ENCODE data around the gene CNBP. TPM values are rescaled to one million over a fixed set of nuclear protein-coding genes. Genes with fewer than 3 reads are reported as not detected.
A peak's percentile ranks its signal among the peaks of the same experiment; 100 is the strongest.

CNBP gene
- total and polyA plus RNA-seq, 2 of the 13 experiments (the other 11 are each of a cell fraction or from before 2014, with no cell fraction given) = 282 to 354 TPM

DNA sequence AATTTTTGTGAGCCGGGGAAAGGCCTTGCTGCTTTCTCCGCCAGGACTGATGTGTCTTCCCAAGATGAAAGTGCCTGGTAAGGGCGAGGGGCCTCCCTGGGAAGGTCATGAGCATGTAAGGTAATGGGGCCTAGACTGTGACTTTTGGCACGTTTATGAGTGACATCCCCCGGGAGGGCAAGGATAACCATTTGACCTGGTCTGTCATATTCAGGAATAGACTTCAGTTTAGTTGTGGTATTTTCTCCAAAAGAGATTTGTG lies 631 bp upstream of the CNBP start (continued):
- TF ChIP-seq, protein P1, sequence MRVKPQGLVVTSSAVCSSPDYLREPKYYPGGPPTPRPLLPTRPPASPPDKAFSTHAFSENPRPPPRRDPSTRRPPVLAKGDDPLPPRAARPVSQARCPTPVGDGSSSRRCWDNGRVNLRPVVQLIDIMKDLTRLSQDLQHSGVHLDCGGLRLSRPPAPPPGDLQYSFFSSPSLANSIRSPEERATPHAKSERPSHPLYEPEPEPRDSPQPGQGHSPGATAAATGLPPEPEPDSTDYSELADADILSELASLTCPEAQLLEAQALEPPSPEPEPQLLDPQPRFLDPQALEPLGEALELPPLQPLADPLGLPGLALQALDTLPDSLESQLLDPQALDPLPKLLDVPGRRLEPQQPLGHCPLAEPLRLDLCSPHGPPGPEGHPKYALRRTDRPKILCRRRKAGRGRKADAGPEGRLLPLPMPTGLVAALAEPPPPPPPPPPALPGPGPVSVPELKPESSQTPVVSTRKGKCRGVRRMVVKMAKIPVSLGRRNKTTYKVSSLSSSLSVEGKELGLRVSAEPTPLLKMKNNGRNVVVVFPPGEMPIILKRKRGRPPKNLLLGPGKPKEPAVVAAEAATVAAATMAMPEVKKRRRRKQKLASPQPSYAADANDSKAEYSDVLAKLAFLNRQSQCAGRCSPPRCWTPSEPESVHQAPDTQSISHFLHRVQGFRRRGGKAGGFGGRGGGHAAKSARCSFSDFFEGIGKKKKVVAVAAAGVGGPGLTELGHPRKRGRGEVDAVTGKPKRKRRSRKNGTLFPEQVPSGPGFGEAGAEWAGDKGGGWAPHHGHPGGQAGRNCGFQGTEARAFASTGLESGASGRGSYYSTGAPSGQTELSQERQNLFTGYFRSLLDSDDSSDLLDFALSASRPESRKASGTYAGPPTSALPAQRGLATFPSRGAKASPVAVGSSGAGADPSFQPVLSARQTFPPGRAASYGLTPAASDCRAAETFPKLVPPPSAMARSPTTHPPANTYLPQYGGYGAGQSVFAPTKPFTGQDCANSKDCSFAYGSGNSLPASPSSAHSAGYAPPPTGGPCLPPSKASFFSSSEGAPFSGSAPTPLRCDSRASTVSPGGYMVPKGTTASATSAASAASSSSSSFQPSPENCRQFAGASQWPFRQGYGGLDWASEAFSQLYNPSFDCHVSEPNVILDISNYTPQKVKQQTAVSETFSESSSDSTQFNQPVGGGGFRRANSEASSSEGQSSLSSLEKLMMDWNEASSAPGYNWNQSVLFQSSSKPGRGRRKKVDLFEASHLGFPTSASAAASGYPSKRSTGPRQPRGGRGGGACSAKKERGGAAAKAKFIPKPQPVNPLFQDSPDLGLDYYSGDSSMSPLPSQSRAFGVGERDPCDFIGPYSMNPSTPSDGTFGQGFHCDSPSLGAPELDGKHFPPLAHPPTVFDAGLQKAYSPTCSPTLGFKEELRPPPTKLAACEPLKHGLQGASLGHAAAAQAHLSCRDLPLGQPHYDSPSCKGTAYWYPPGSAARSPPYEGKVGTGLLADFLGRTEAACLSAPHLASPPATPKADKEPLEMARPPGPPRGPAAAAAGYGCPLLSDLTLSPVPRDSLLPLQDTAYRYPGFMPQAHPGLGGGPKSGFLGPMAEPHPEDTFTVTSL (CRISPR knock-in tag; IDR thresholded peaks at IDR 0.05; ENCODE audit: borderline replicate concordance) = no peak
- TF ChIP-seq ZZZ3 (CRISPR knock-in tag; IDR thresholded peaks at IDR 0.05; ENCODE audit: borderline replicate concordance) (0 out of 2 replicates have a peak, but pooled peaks have one; percentile 8), ZNF282 (IDR thresholded peaks at IDR 0.05; ENCODE audit: partially characterized antibody) (no peak), TGIF2 (CRISPR knock-in tag; IDR thresholded peaks at IDR 0.05) (no peak), NR2F6 (IDR thresholded peaks at IDR 0.05) (peak; percentile 59), NR2F6 (CRISPR knock-in tag; IDR thresholded peaks at IDR 0.05) (no peak), ZNF776 (CRISPR knock-in tag; IDR thresholded peaks at IDR 0.05) (no peak), ZSCAN9 (CRISPR knock-in tag; IDR thresholded peaks at IDR 0.05; ENCODE audit: borderline replicate concordance) (no peak), NR2F1 (CRISPR knock-in tag; IDR thresholded peaks at IDR 0.05) (no peak), GATAD2A (CRISPR knock-in tag; IDR thresholded peaks at IDR 0.05) (0 out of 2 replicates have a peak, but pooled peaks have one; percentile 9), RBFOX2 (IDR thresholded peaks at IDR 0.05; ENCODE audit: low read depth, low read length) (no peak), HNRNPLL (IDR thresholded peaks at IDR 0.05; ENCODE audit: low read depth, low read length, poor library complexity, severe bottlenecking) (no peak), AHR (CRISPR knock-in tag; IDR thresholded peaks at IDR 0.05) (0 out of 2 replicates have a peak, but pooled peaks have one; percentile 4), POGZ (CRISPR knock-in tag; IDR thresholded peaks at IDR 0.05) (no peak), RCOR2 (CRISPR knock-in tag; IDR thresholded peaks at IDR 0.05) (no peak), MEIS2 (CRISPR knock-in tag; IDR thresholded peaks at IDR 0.05) (0 out of 2 replicates have a peak, but pooled peaks have one; percentile 9)
- TF ChIP-seq, protein P2, sequence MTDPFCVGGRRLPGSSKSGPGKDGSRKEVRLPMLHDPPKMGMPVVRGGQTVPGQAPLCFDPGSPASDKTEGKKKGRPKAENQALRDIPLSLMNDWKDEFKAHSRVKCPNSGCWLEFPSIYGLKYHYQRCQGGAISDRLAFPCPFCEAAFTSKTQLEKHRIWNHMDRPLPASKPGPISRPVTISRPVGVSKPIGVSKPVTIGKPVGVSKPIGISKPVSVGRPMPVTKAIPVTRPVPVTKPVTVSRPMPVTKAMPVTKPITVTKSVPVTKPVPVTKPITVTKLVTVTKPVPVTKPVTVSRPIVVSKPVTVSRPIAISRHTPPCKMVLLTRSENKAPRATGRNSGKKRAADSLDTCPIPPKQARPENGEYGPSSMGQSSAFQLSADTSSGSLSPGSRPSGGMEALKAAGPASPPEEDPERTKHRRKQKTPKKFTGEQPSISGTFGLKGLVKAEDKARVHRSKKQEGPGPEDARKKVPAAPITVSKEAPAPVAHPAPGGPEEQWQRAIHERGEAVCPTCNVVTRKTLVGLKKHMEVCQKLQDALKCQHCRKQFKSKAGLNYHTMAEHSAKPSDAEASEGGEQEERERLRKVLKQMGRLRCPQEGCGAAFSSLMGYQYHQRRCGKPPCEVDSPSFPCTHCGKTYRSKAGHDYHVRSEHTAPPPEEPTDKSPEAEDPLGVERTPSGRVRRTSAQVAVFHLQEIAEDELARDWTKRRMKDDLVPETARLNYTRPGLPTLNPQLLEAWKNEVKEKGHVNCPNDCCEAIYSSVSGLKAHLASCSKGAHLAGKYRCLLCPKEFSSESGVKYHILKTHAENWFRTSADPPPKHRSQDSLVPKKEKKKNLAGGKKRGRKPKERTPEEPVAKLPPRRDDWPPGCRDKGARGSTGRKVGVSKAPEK (CRISPR knock-in tag; IDR thresholded peaks at IDR 0.05; ENCODE audit: borderline replicate concordance) = no peak
- TF ChIP-seq, protein P3, sequence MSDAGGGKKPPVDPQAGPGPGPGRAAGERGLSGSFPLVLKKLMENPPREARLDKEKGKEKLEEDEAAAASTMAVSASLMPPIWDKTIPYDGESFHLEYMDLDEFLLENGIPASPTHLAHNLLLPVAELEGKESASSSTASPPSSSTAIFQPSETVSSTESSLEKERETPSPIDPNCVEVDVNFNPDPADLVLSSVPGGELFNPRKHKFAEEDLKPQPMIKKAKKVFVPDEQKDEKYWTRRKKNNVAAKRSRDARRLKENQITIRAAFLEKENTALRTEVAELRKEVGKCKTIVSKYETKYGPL (CRISPR knock-in tag; IDR thresholded peaks at IDR 0.05) = no peak
- TF ChIP-seq, protein P4, sequence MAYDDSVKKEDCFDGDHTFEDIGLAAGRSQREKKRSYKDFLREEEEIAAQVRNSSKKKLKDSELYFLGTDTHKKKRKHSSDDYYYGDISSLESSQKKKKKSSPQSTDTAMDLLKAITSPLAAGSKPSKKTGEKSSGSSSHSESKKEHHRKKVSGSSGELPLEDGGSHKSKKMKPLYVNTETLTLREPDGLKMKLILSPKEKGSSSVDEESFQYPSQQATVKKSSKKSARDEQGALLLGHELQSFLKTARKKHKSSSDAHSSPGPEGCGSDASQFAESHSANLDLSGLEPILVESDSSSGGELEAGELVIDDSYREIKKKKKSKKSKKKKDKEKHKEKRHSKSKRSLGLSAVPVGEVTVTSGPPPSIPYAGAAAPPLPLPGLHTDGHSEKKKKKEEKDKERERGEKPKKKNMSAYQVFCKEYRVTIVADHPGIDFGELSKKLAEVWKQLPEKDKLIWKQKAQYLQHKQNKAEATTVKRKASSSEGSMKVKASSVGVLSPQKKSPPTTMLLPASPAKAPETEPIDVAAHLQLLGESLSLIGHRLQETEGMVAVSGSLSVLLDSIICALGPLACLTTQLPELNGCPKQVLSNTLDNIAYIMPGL (CRISPR knock-in tag; IDR thresholded peaks at IDR 0.05; ENCODE audit: borderline replicate concordance in 1 of 2, low read depth in 1 of 2) = no peak

Data from HepG2 (cell line).